Hepatocyte (in vitro differentiated cells): ENCODE results near the gene ZWINT. TPM values are rescaled to one million over a fixed set of nuclear protein-coding genes. Genes with fewer than 3 reads are reported as not detected.

Source experiments
- DNase-seq: peaks from one replicate; pipeline ENCODE4 v3.0.0-alpha.2; 2016; ENCODE audit warnings: low spot score
- H2AFZ ChIP-seq: fragments of 200-600 bp; sonication (generic); 2 replicates; pipeline ENCODE4 v1.6.0; 2016; ENCODE audit warnings: antibody characterized with exemption, mild to moderate bottlenecking
- H3K27ac ChIP-seq: fragments of 200-600 bp; sonication (generic); 2 replicates; pipeline ENCODE4 v1.5.1; 2016; ENCODE audit warnings: mild to moderate bottlenecking
- H3K27me3 ChIP-seq: fragments of 200-600 bp; sonication (generic); 2 replicates; pipeline ENCODE4 v1.6.1; 2016
- H3K36me3 ChIP-seq: fragments of 200-600 bp; sonication (generic); replicated peaks from 2 replicates; pipeline ENCODE4 v1.5.1; 2016; ENCODE audit warnings: low read depth; ENCODE audit not compliant: insufficient read depth
- H3K4me1 ChIP-seq: fragments of 200-600 bp; sonication (generic); 2 replicates; pipeline ENCODE4 v1.5.1; 2016; ENCODE audit warnings: mild to moderate bottlenecking, moderate library complexity; ENCODE audit not compliant: insufficient read depth
- H3K4me2 ChIP-seq: fragments of 200-600 bp; sonication (generic); 2 replicates; pipeline ENCODE4 v1.6.0; 2016
- H3K4me3 ChIP-seq: fragments of 200-600 bp; sonication (generic); 2 replicates; pipeline ENCODE4 v1.5.1; 2016; ENCODE audit warnings: mild to moderate bottlenecking
- H3K79me2 ChIP-seq: fragments of 200-600 bp; sonication (generic); 2 replicates; pipeline ENCODE4 v1.6.0; 2017; ENCODE audit warnings: mild to moderate bottlenecking
- H3K9me2 ChIP-seq: fragments of 200-600 bp; sonication (generic); replicated peaks from 2 replicates; pipeline ENCODE4 v1.6.0; 2017; ENCODE audit warnings: mild to moderate bottlenecking; ENCODE audit not compliant: insufficient read depth
- H3K9me3 ChIP-seq: fragments of 200-600 bp; sonication (generic); 2 replicates; pipeline ENCODE4 v1.5.1; 2016; ENCODE audit warnings: low read depth, mild to moderate bottlenecking
- H4K20me1 ChIP-seq: fragments of 200-600 bp; sonication (generic); 2 replicates; pipeline ENCODE4 v1.6.0; 2016; ENCODE audit warnings: mild to moderate bottlenecking; ENCODE audit not compliant: insufficient read depth, poor library complexity, severe bottlenecking
- EZH2 ChIP-seq: fragments of 200-600 bp; sonication (generic); IDR thresholded peaks from 2 replicates; pipeline ENCODE4 v1.6.1; 2016; ENCODE audit warnings: antibody characterized with exemption, mild to moderate bottlenecking, borderline replicate concordance
- EZH2phosphoT487 ChIP-seq: fragments of 200-600 bp; sonication (generic); IDR thresholded peaks from one replicate; pipeline ENCODE4 v1.6.1; 2018; ENCODE audit warnings: antibody characterized with exemption, mild to moderate bottlenecking, low read depth, moderate library complexity; ENCODE audit not compliant: unreplicated experiment, severe bottlenecking
- WGBS: methylation state at CpG from one replicate; pipeline ENCODE4 v1.1.6; 2016; ENCODE audit warnings: low lambda C conversion rate; ENCODE audit errors: missing lambda C conversion rate; 5-methylcytosine and 5-hydroxymethylcytosine counted together
- polyA plus RNA-seq: library from polyadenylated mRNA; unstranded; fragments of >200 nt; fragmentation: Nextera tagmentation; extraction: Ambion mirVana; gene quantifications from 2 replicates; pipeline ENCODE4 v1.2.1, GENCODE V29; 2016
- total RNA-seq: library from RNA; depleted of rRNA; stranded (reverse); fragments of >200 nt; gene quantifications from 2 replicates; pipeline ENCODE4 v1.2.3, GENCODE V29; 2014
- TF ChIP-seq, protein P1 (sequence below): fragments of 200-600 bp; sonication (generic); IDR thresholded peaks from 2 replicates; pipeline ENCODE4 v1.5.1; 2016; ENCODE audit warnings: antibody characterized with exemption, mild to moderate bottlenecking; ENCODE audit not compliant: poor library complexity

ZWINT gene
- total and polyA plus RNA-seq, 2 experiments from 2014 or later: 19.4 to 26.5 TPM

DNA sequence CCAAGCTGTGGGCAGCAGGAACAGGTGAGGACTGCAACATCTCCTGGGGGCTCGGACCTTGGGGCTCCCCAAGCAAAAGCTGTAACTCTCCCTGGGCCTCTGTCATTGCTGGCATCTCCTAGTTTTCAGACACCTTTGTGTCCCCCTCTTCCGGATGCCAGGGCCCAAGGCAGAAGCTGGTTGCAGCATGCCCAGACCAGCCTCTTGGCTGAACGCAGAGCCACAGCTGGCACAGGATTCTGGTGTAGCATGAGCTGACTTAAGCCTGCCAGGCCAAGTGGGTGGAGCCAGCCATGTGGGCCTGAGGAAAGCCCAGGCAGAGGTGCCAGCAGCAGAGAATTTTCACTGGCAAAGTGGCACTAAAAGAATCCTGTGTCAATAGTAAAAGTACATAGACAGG is 43.5 kb downstream of the ZWINT start:
- Histone ChIP-seq H3K27me3 (no peaks in the 10 kb centered on the region), H4K20me1 (no peaks in the 10 kb centered on the region), H3K79me2 (no peaks in the 10 kb centered on the region), H3K4me3 (no peak overlapping the region), H3K4me2 (no peak overlapping the region), H3K27ac (no peak overlapping the region), H3K36me3 (no peaks in the 10 kb centered on the region), H2AFZ (no peak overlapping the region), H3K4me1 (no peaks in the 10 kb centered on the region), H3K9me2 (no peaks in the 10 kb centered on the region), H3K9me3 (no peaks in the 10 kb centered on the region)
- no peak for DNase-seq
- TF ChIP-seq, protein P1, sequence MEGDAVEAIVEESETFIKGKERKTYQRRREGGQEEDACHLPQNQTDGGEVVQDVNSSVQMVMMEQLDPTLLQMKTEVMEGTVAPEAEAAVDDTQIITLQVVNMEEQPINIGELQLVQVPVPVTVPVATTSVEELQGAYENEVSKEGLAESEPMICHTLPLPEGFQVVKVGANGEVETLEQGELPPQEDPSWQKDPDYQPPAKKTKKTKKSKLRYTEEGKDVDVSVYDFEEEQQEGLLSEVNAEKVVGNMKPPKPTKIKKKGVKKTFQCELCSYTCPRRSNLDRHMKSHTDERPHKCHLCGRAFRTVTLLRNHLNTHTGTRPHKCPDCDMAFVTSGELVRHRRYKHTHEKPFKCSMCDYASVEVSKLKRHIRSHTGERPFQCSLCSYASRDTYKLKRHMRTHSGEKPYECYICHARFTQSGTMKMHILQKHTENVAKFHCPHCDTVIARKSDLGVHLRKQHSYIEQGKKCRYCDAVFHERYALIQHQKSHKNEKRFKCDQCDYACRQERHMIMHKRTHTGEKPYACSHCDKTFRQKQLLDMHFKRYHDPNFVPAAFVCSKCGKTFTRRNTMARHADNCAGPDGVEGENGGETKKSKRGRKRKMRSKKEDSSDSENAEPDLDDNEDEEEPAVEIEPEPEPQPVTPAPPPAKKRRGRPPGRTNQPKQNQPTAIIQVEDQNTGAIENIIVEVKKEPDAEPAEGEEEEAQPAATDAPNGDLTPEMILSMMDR: no peak
- TF ChIP-seq EZH2phosphoT487 (no peak), EZH2 (no peak)
- 78% methylated on average over 3 of the region's 3 CpGs for WGBS

GRCh38 chr10:56316603-56317002 is 44.5 kb downstream of the ZWINT start:
- H3K4me3 ChIP-seq: no peak overlapping the region
- H3K4me2 ChIP-seq: no peak overlapping the region
- H4K20me1 ChIP-seq: no peaks in the 10 kb centered on the region

More at GRCh38 chr10:56316603-56317002, 44.5 kb downstream of the ZWINT start:
- Histone ChIP-seq H2AFZ (no peak overlapping the region), H3K27me3 (no peaks in the 10 kb centered on the region), H3K9me2 (no peaks in the 10 kb centered on the region), H3K4me1 (no peaks in the 10 kb centered on the region), H3K27ac (no peak overlapping the region), H3K36me3 (no peaks in the 10 kb centered on the region), H3K79me2 (no peaks in the 10 kb centered on the region), H3K9me3 (no peaks in the 10 kb centered on the region)
- DNase-seq: no peak
- TF ChIP-seq EZH2: no peak
- TF ChIP-seq, protein P1: no peak
- no peak for TF ChIP-seq EZH2phosphoT487
